Right atrium auricular region (tissue), 2 donors: Measurements from ENCODE around the gene FXYD6. TPM values are rescaled to one million over a fixed set of nuclear protein-coding genes. Genes with fewer than 3 reads are reported as not detected.

Experiments used
- DNase-seq: peaks from one replicate; pipeline ENCODE4 v3.0.0-alpha.2; 2019; ENCODE audit warnings: low spot score
- H3K27ac ChIP-seq, 2 donors: fragments of 200-600 bp; sonication (generic); 1 replicate in 1 of 2; 2 replicates in 1 of 2; pipeline ENCODE4 v1.5.1; 2016 to 2019
- H3K27me3 ChIP-seq, 2 donors: fragments of 200-600 bp; sonication (generic); one replicate each; pipeline versions ENCODE4 v1.5.1 to v1.6.0; 2017 to 2019
- H3K36me3 ChIP-seq: fragments of 200-600 bp; sonication (generic); one replicate; pipeline ENCODE4 v1.5.1; 2016
- H3K4me1 ChIP-seq, 2 donors: fragments of 200-600 bp; sonication (generic); one replicate each; pipeline versions ENCODE4 v1.5.1 to v1.6.0; 2017 to 2019
- H3K4me3 ChIP-seq, 2 donors: fragments of 200-600 bp; sonication (generic); 1 replicate in 1 of 2; 2 replicates in 1 of 2; pipeline ENCODE4 v1.5.1; 2017 to 2019; ENCODE audit warnings: mild to moderate bottlenecking in 1 of 2, moderate library complexity in 1 of 2
- H3K9me3 ChIP-seq, 2 donors: fragments of 200-600 bp; sonication (generic); one replicate each; pipeline ENCODE4 v1.5.1; 2019
- CTCF ChIP-seq, 2 donors: fragments of 200-600 bp; sonication (generic); IDR thresholded peaks; one replicate each; pipeline ENCODE4 v1.5.1; 2019; ENCODE audit warnings: antibody characterized with exemption in 2 of 2
- total RNA-seq, 2 donors: library from RNA; depleted of rRNA; stranded (reverse); fragments of >200 nt; gene quantifications; one replicate each; pipeline ENCODE4 v1.1.0, GENCODE V29; 2016

The FXYD6 gene
- total RNA-seq, 2 donors from 2014 or later = 28.6 to 42.6 TPM

GRCh38 chr11:117877120-117877784 lies 794 bp upstream of the FXYD6 start:
- peak overlapping the region; percentile 55 to 63 for H3K4me3 ChIP-seq
- no peaks in the 10 kb centered on the region for H3K36me3 ChIP-seq
- H3K9me3 ChIP-seq = no peaks in the 10 kb centered on the region
- H3K27ac ChIP-seq = peak overlapping the region; percentile 67 to 83
- peak; percentile 77 for DNase-seq
- peaks cover 0 to 49% of the 10 kb centered on the region in 2 donors for H3K4me1 ChIP-seq
- no peaks in the 10 kb centered on the region for H3K27me3 ChIP-seq
- no peak for TF ChIP-seq CTCF (IDR thresholded peaks at IDR 0.05)

GRCh38 chr11:117876059-117876340 lies 458 bp downstream of the FXYD6 start:
- H3K36me3 ChIP-seq = no peaks in the 10 kb centered on the region

GRCh38 chr11:117875382-117876058 lies 938 bp downstream of the FXYD6 start:
- H3K27ac ChIP-seq = peak overlapping the region; percentile 67 to 83
- TF ChIP-seq CTCF (IDR thresholded peaks at IDR 0.05) = no peak
- H3K9me3 ChIP-seq = no peaks in the 10 kb centered on the region
- H3K4me3 ChIP-seq = peak overlapping the region; percentile 55 to 63
- no peaks in the 10 kb centered on the region for H3K36me3 ChIP-seq
- peaks cover 0 to 61% of the 10 kb centered on the region in 2 donors for H3K4me1 ChIP-seq
- H3K27me3 ChIP-seq = no peaks in the 10 kb centered on the region
- DNase-seq = no peak

More at GRCh38 chr11:117876059-117876340, 458 bp downstream of the FXYD6 start:
- peak overlapping the region; percentile 55 to 63 for H3K4me3 ChIP-seq
- no peak for DNase-seq
- no peaks in the 10 kb centered on the region for H3K27me3 ChIP-seq
- no peak for TF ChIP-seq CTCF (IDR thresholded peaks at IDR 0.05)
- H3K4me1 ChIP-seq = peaks cover 0 to 56% of the 10 kb centered on the region in 2 donors
- peak overlapping the region; percentile 67 to 83 for H3K27ac ChIP-seq
- no peaks in the 10 kb centered on the region for H3K9me3 ChIP-seq

- H3K4me3 ChIP-seq = peak overlapping the region; percentile 16 to 63
- H3K27me3 ChIP-seq = no peaks in the 10 kb centered on the region
- no peak for DNase-seq
- H3K36me3 ChIP-seq = no peaks in the 10 kb centered on the region
- no peak for TF ChIP-seq CTCF (IDR thresholded peaks at IDR 0.05)
- no peaks in the 10 kb centered on the region for H3K9me3 ChIP-seq
- peaks cover 0 to 67% of the 10 kb centered on the region in 2 donors for H3K4me1 ChIP-seq
- peak overlapping the region; percentile 63 to 83 for H3K27ac ChIP-seq
Observed at GRCh38 chr11:117874910-117875381, 1.5 kb downstream of the FXYD6 start.

- H3K9me3 ChIP-seq = no peaks in the 10 kb centered on the region
- H3K36me3 ChIP-seq = no peaks in the 10 kb centered on the region
- no peak for TF ChIP-seq CTCF (IDR thresholded peaks at IDR 0.05)
- peak overlapping the region; percentile 16 to 63 for H3K4me3 ChIP-seq
- H3K4me1 ChIP-seq = peaks cover 0 to 73% of the 10 kb centered on the region in 2 donors
- no peaks in the 10 kb centered on the region for H3K27me3 ChIP-seq
- no peak for DNase-seq
- peak overlapping the region; percentile 63 to 83 for H3K27ac ChIP-seq
Observed at GRCh38 chr11:117874253-117874909, 2.1 kb downstream of the FXYD6 start.
